Measurements from ENCODE around the gene C19orf73. TPM values are rescaled to one million over a fixed set of nuclear protein-coding genes. Genes with fewer than 3 reads are reported as not detected.
"Not testable (repeated sequence)": the region's sequence is repeated elsewhere in the genome, so short reads cannot be mapped to it uniquely, and the experiment has no call there.

Gene C19orf73
- polyA plus RNA-seq, 1 experiment: 0.36 TPM

GRCh38 chr19:49129238-49129583, 10.3 kb upstream of the C19orf73 start:
- no peak for TF ChIP-seq CTCF (IDR thresholded peaks at IDR 0.05; ENCODE audit: low read depth, low read length)
- POLR2A ChIA-PET: no interaction called here
- CTCF ChIA-PET: interaction anchor here (0.5 to 2.1 kb wide), 2 partner anchors 10 to 31 kb away, joined by 5 to 7 read pairs; no protein-coding TSS in a partner anchor
- no peak overlapping the region for H3K27ac ChIP-seq (ENCODE audit: low read depth, low read length)
- peaks cover 4% of the 10 kb centered on the region; the same call in 1 of the 2 replicates for H3K9me3 ChIP-seq (ENCODE audit: control insufficient read depth, insufficient read depth, low read length)
- H3K4me3 ChIP-seq (ENCODE audit: low read depth, low read length): no peak overlapping the region
- peaks cover 5% of the 10 kb centered on the region for H3K27me3 ChIP-seq (ENCODE audit: control insufficient read depth, insufficient read depth, low read length)
- no peak for DNase-seq (ENCODE audit: low read depth, low spot score)

- CTCF ChIA-PET: interaction anchor here (0.7 to 2.1 kb wide), 3 partner anchors 14 to 70 kb away, joined by 5 to 9 read pairs (median 6); partner anchors contain the start of gene LIN7B
- no peak for DNase-seq (ENCODE audit: low read depth, low spot score)
- Histone ChIP-seq H3K27ac (ENCODE audit: low read depth, low read length) (no peak overlapping the region), H3K27me3 (ENCODE audit: control insufficient read depth, insufficient read depth, low read length) (peaks cover 7% of the 10 kb centered on the region), H3K9me3 (ENCODE audit: control insufficient read depth, insufficient read depth, low read length) (peaks cover 4% of the 10 kb centered on the region; the same call in 1 of the 2 replicates), H3K4me3 (ENCODE audit: low read depth, low read length) (no peak overlapping the region; the same call in 1 of the 2 replicates)
- POLR2A ChIA-PET: no interaction called here
- TF ChIP-seq CTCF (IDR thresholded peaks at IDR 0.05; ENCODE audit: low read depth, low read length): no peak
These were observed 9.7 kb upstream of the C19orf73 start for GRCh38 chr19:49128545-49129237.

- peak overlapping the region; percentile 61 for H3K27ac ChIP-seq (ENCODE audit: low read depth, low read length)
- H3K9me3 ChIP-seq (ENCODE audit: control insufficient read depth, insufficient read depth, low read length): peaks cover 4% of the 10 kb centered on the region; the same call in 1 of the 2 replicates
- H3K27me3 ChIP-seq (ENCODE audit: control insufficient read depth, insufficient read depth, low read length): peaks cover 9% of the 10 kb centered on the region
- ChIA-PET POLR2A (interaction anchor here (0.6 kb wide), 1 partner anchor 459 kb away, joined by 4 read pairs; no protein-coding TSS in a partner anchor), CTCF (interaction anchor here (0.6 to 1.8 kb wide), 6 partner anchors 14 to 339 kb away, joined by 3 to 9 read pairs (median 4); partner anchors contain the start of genes LIN7B and RUVBL2)
- H3K4me3 ChIP-seq (ENCODE audit: low read depth, low read length): peak overlapping the region; percentile 56
- TF ChIP-seq CTCF (IDR thresholded peaks at IDR 0.05; ENCODE audit: low read depth, low read length): no peak
- peak; percentile 91 for DNase-seq (ENCODE audit: low read depth, low spot score)
These were observed 9.0 kb upstream of the C19orf73 start for GRCh38 chr19:49127674-49128544.

GRCh38 chr19:49127225-49127624, 8.3 kb upstream of the C19orf73 start:
- H3K27ac ChIP-seq (ENCODE audit: low read depth, low read length); H3K27me3 ChIP-seq (ENCODE audit: control insufficient read depth, insufficient read depth, low read length); POLR2A ChIA-PET; H3K4me3 ChIP-seq (ENCODE audit: low read depth, low read length); H3K9me3 ChIP-seq (ENCODE audit: control insufficient read depth, insufficient read depth, low read length); DNase-seq (ENCODE audit: low read depth, low spot score): not testable (repeated sequence)
- CTCF ChIA-PET: interaction anchor here (0.6 to 1.8 kb wide), 6 partner anchors 18 to 72 kb away, joined by 4 to 9 read pairs (median 4); no protein-coding TSS in a partner anchor

- POLR2A ChIA-PET: no interaction called here
These were observed 7.6 kb upstream of the C19orf73 start for GRCh38 chr19:49126575-49126974.

More at GRCh38 chr19:49126575-49126974, 7.6 kb upstream of the C19orf73 start:
- Histone ChIP-seq H3K9me3 (ENCODE audit: control insufficient read depth, insufficient read depth, low read length) (peaks cover 4% of the 10 kb centered on the region; the same call in 1 of the 2 replicates), H3K27me3 (ENCODE audit: control insufficient read depth, insufficient read depth, low read length) (peaks cover 9% of the 10 kb centered on the region), H3K4me3 (ENCODE audit: low read depth, low read length) (no peak overlapping the region), H3K27ac (ENCODE audit: low read depth, low read length) (no peak overlapping the region)
- DNase-seq (ENCODE audit: low read depth, low spot score): no peak
- CTCF ChIA-PET: interaction anchor here (0.6 kb wide), 3 partner anchors 18 to 70 kb away, joined by 4 to 6 read pairs (median 4); no protein-coding TSS in a partner anchor
- TF ChIP-seq CTCF (IDR thresholded peaks at IDR 0.05; ENCODE audit: low read depth, low read length): no peak

Data from AG04450 (cell line).